Measurements from ENCODE around the gene OTOGL.
"Not testable (repeated sequence)": the region's sequence is repeated elsewhere in the genome, so short reads cannot be mapped to it uniquely, and the experiment has no call there.

Gene OTOGL

DNA sequence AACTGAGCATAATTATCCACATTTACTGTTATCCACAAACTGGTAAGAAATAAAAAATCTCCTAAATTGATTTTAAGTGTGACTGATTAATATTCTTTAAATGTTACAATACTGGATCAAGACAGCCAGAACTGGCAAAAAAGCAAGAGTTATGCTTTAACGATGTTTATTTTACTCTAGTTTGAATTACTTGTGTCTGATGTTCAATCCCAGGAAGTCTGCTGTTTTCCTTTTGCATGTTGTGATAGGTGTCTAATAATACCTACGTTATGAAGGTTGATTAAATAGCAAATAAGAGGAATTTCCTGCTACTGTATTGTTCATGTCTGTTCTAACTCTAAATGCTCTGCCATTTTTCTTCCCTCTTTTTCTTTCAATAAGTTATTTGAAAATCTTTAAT is 34.4 kb upstream of the OTOGL start:
- no peaks in the 10 kb centered on the region for H3K9me3 ChIP-seq (ENCODE audit: insufficient read depth, low read depth, low read length)
- no peaks in the 10 kb centered on the region for H4K20me1 ChIP-seq (ENCODE audit: insufficient read depth, low read length, poor library complexity, severe bottlenecking)
- H3K4me2 ChIP-seq (ENCODE audit: low read depth, low read length, poor library complexity, severe bottlenecking): no peak overlapping the region
- no peaks in the 10 kb centered on the region for H3K79me2 ChIP-seq (ENCODE audit: insufficient read depth, low read length)
- H3K4me3 ChIP-seq (ENCODE audit: low read length, poor library complexity, severe bottlenecking): no peak overlapping the region
- no peak overlapping the region for H3K9ac ChIP-seq (ENCODE audit: low read depth, low read length, poor library complexity, severe bottlenecking)
- H3K4me1 ChIP-seq (ENCODE audit: insufficient read depth, low read length, poor library complexity, severe bottlenecking): no peaks in the 10 kb centered on the region
- H2AFZ ChIP-seq (ENCODE audit: low read length): no peak overlapping the region
- H3K27me3 ChIP-seq (ENCODE audit: insufficient read depth, low read length, poor library complexity, severe bottlenecking): no peaks in the 10 kb centered on the region
- TF ChIP-seq EZH2phosphoT487 (IDR thresholded peaks at IDR 0.05; ENCODE audit: borderline replicate concordance): no peak
- H3K36me3 ChIP-seq (ENCODE audit: insufficient read depth, low read length): no peaks in the 10 kb centered on the region
- no peaks in the 10 kb centered on the region for H3K9me2 ChIP-seq (replicated peaks; ENCODE audit: low read depth, low read length)
- no peaks in the 10 kb centered on the region for H3F3A ChIP-seq (ENCODE audit: low read depth)

DNA sequence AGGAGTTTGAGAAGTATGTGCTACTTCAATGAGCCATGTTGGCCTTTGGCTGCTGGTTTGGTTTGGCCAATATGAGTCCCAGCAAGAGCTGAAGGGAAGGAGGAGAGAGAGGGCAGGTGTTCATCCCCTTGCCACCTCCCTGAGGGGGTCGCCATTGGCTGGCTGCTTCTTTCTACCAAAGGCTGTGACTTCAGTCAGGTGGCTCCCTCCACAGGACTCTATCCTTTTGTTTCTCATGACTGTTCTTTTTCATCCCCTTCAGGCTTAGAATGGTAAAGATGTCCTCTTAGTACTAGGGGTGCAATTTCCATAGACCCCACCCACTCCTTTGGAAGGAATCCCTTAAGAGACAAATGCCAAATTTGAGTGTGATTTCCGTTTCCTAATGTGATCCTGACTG is 31.2 kb upstream of the OTOGL start:
- Histone ChIP-seq H3K4me3 (ENCODE audit: low read length, poor library complexity, severe bottlenecking) (no peak overlapping the region), H3K9me3 (ENCODE audit: insufficient read depth, low read depth, low read length) (no peaks in the 10 kb centered on the region), H2AFZ (ENCODE audit: low read length) (no peak overlapping the region), H3K9me2 (replicated peaks; ENCODE audit: low read depth, low read length) (no peaks in the 10 kb centered on the region), H3K9ac (ENCODE audit: low read depth, low read length, poor library complexity, severe bottlenecking) (no peak overlapping the region), H3K36me3 (ENCODE audit: insufficient read depth, low read length) (no peaks in the 10 kb centered on the region), H3K27me3 (ENCODE audit: insufficient read depth, low read length, poor library complexity, severe bottlenecking) (no peaks in the 10 kb centered on the region), H3F3A (ENCODE audit: low read depth) (no peaks in the 10 kb centered on the region), H4K20me1 (ENCODE audit: insufficient read depth, low read length, poor library complexity, severe bottlenecking) (no peaks in the 10 kb centered on the region), H3K4me1 (ENCODE audit: insufficient read depth, low read length, poor library complexity, severe bottlenecking) (no peaks in the 10 kb centered on the region), H3K4me2 (ENCODE audit: low read depth, low read length, poor library complexity, severe bottlenecking) (no peak overlapping the region), H3K79me2 (ENCODE audit: insufficient read depth, low read length) (no peaks in the 10 kb centered on the region)
- no peak for TF ChIP-seq EZH2phosphoT487 (IDR thresholded peaks at IDR 0.05; ENCODE audit: borderline replicate concordance)
- TF ChIP-seq, protein P1, sequence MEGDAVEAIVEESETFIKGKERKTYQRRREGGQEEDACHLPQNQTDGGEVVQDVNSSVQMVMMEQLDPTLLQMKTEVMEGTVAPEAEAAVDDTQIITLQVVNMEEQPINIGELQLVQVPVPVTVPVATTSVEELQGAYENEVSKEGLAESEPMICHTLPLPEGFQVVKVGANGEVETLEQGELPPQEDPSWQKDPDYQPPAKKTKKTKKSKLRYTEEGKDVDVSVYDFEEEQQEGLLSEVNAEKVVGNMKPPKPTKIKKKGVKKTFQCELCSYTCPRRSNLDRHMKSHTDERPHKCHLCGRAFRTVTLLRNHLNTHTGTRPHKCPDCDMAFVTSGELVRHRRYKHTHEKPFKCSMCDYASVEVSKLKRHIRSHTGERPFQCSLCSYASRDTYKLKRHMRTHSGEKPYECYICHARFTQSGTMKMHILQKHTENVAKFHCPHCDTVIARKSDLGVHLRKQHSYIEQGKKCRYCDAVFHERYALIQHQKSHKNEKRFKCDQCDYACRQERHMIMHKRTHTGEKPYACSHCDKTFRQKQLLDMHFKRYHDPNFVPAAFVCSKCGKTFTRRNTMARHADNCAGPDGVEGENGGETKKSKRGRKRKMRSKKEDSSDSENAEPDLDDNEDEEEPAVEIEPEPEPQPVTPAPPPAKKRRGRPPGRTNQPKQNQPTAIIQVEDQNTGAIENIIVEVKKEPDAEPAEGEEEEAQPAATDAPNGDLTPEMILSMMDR (conservative IDR thresholded peaks at IDR 0.05; ENCODE audit: low read length): peak; percentile 22; the same call in 1 of the 2 replicates

DNA sequence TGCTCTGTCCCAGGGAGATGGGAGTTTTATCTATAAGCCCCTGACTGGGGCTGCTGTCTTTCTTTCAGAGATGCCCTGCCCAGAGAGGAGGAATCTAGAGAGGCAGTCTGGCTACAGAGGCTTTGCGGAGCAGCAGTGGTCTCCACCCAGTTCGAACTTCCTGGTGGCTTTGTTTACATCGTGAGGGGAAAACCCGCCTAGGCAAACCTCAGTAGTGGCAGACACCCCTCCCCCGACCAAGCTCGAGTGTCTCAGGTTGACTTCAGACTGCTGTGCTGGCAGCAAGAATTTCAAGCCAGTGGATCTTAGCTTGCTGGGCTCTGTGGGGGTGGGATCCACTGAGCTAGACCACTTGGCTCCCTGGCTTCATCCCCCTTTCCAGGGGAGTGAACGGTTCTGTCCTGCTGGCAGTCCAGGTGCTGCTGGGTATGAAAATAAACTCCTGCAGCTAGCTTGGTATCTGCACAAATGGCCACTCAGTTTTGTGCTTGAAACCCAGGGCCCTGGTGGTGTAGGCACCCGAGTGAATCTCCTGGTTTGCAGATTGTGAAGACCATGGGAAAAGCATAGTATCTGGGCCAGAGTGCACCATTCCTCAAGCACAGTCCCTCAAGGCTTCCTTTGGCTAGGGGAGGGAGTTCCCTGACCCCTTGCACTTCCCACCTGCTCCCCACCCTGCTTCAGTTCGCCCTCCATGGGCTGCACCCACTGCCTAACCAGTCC is 15.3 kb upstream of the OTOGL start:
- H3K4me3 ChIP-seq (ENCODE audit: low read length, poor library complexity, severe bottlenecking); H3K27me3 ChIP-seq (ENCODE audit: insufficient read depth, low read length, poor library complexity, severe bottlenecking); H3K4me1 ChIP-seq (ENCODE audit: insufficient read depth, low read length, poor library complexity, severe bottlenecking); H3K79me2 ChIP-seq (ENCODE audit: insufficient read depth, low read length); H3F3A ChIP-seq (ENCODE audit: low read depth); H3K9ac ChIP-seq (ENCODE audit: low read depth, low read length, poor library complexity, severe bottlenecking); H3K36me3 ChIP-seq (ENCODE audit: insufficient read depth, low read length); H3K9me2 ChIP-seq (replicated peaks; ENCODE audit: low read depth, low read length); H4K20me1 ChIP-seq (ENCODE audit: insufficient read depth, low read length, poor library complexity, severe bottlenecking); H3K4me2 ChIP-seq (ENCODE audit: low read depth, low read length, poor library complexity, severe bottlenecking); H2AFZ ChIP-seq (ENCODE audit: low read length); H3K9me3 ChIP-seq (ENCODE audit: insufficient read depth, low read depth, low read length): not testable (repeated sequence)

DNA sequence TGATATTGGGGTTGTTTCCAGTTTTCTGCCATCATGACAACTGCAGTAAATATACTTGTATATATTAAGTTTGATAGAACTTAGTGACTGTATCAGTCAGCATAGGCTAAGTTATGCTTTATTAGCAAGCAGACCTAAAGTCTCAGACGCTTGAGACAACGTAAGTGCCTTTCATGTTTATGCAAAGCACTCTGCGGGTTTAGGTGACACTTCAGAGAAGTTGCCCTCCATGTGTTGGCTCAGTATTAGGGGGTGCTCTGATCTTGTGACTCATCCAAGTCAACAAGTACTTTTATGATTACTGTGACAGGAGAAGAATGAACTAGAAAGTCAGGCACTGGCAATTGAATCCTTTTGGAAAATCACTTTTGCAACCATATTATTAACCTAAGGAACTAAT is 13.3 kb upstream of the OTOGL start:
- TF ChIP-seq EZH2phosphoT487 (IDR thresholded peaks at IDR 0.05; ENCODE audit: borderline replicate concordance): no peak
- TF ChIP-seq, protein P1 (conservative IDR thresholded peaks at IDR 0.05; ENCODE audit: low read length): no peak
- H3K4me1 ChIP-seq (ENCODE audit: insufficient read depth, low read length, poor library complexity, severe bottlenecking): no peaks in the 10 kb centered on the region
- H3K9ac ChIP-seq (ENCODE audit: low read depth, low read length, poor library complexity, severe bottlenecking): no peak overlapping the region
- no peaks in the 10 kb centered on the region for H3F3A ChIP-seq (ENCODE audit: low read depth)
- no peak overlapping the region for H3K4me2 ChIP-seq (ENCODE audit: low read depth, low read length, poor library complexity, severe bottlenecking)
- no peaks in the 10 kb centered on the region for H3K9me2 ChIP-seq (replicated peaks; ENCODE audit: low read depth, low read length)
- no peaks in the 10 kb centered on the region for H3K79me2 ChIP-seq (ENCODE audit: insufficient read depth, low read length)
- H4K20me1 ChIP-seq (ENCODE audit: insufficient read depth, low read length, poor library complexity, severe bottlenecking): no peaks in the 10 kb centered on the region
- H3K36me3 ChIP-seq (ENCODE audit: insufficient read depth, low read length): no peaks in the 10 kb centered on the region
- H3K4me3 ChIP-seq (ENCODE audit: low read length, poor library complexity, severe bottlenecking): no peak overlapping the region
- H3K27me3 ChIP-seq (ENCODE audit: insufficient read depth, low read length, poor library complexity, severe bottlenecking): no peaks in the 10 kb centered on the region
- no peak overlapping the region for H2AFZ ChIP-seq (ENCODE audit: low read length)
- no peaks in the 10 kb centered on the region for H3K9me3 ChIP-seq (ENCODE audit: insufficient read depth, low read depth, low read length)
